Breast epithelium (tissue), 3 donors: ENCODE results near the gene CMTM7.

Experiments
- CTCF ChIP-seq, 3 donors: fragments of 450-650 bp; IDR thresholded peaks; one replicate each; pipeline ENCODE4 v1.5.1; 2016 to 2017; ENCODE audit warnings: antibody characterized with exemption in 3 of 3, mild to moderate bottlenecking in 3 of 3, moderate library complexity in 3 of 3
- POLR2AphosphoS5 ChIP-seq, 3 donors: sonication (generic); formaldehyde crosslinking; IDR thresholded peaks; one replicate each; pipeline ENCODE4 v1.6.1; 2017; ENCODE audit warnings: antibody characterized with exemption in 3 of 3

GRCh38 chr3:32498992-32499391 is 107.3 kb downstream of the CMTM7 start:
- TF ChIP-seq POLR2AphosphoS5 (IDR thresholded peaks at IDR 0.05) (no peak), CTCF (IDR thresholded peaks at IDR 0.05) (no peak)
